Osteocyte (in vitro differentiated cells): ENCODE results near the gene EPHB2. TPM values are rescaled to one million over a fixed set of nuclear protein-coding genes. Genes with fewer than 3 reads are reported as not detected.
"Not testable (repeated sequence)": the region's sequence is repeated elsewhere in the genome, so short reads cannot be mapped to it uniquely, and the experiment has no call there.

Experiments
- DNase-seq: peaks from one replicate; pipeline ENCODE4 v3.0.0; 2021; ENCODE audit warnings: mixed read lengths; ENCODE audit not compliant: unreplicated experiment; ENCODE audit errors: extremely low spot score
- H3K27ac Mint-ChIP-seq: one replicate; pipeline ENCODE4 v1.8.0; 2021; ENCODE audit warnings: mild to moderate bottlenecking, mixed read lengths; ENCODE audit not compliant: unreplicated experiment
- H3K27me3 Mint-ChIP-seq: one replicate; pipeline ENCODE4 v1.8.0; 2021; ENCODE audit warnings: mixed read lengths; ENCODE audit not compliant: unreplicated experiment
- H3K36me3 Mint-ChIP-seq: one replicate; pipeline ENCODE4 v1.8.0; 2021; ENCODE audit warnings: mixed read lengths; ENCODE audit not compliant: unreplicated experiment
- H3K4me1 Mint-ChIP-seq: one replicate; pipeline ENCODE4 v1.8.0; 2021; ENCODE audit warnings: mixed read lengths; ENCODE audit not compliant: unreplicated experiment
- H3K4me3 Mint-ChIP-seq: one replicate; pipeline ENCODE4 v1.8.0; 2021; ENCODE audit warnings: mild to moderate bottlenecking, moderate library complexity, mixed read lengths; ENCODE audit not compliant: unreplicated experiment
- H3K9me3 Mint-ChIP-seq: one replicate; pipeline ENCODE4 v1.8.0; 2021; ENCODE audit warnings: mixed read lengths; ENCODE audit not compliant: unreplicated experiment
- CTCF ChIP-seq: fragments of 200-600 bp; sonication (generic); IDR thresholded peaks from 2 replicates; pipeline ENCODE4 v1.5.0; 2021; ENCODE audit warnings: antibody characterized with exemption, mild to moderate bottlenecking, moderate library complexity
- total RNA-seq: library from RNA; stranded (reverse); gene quantifications from 2 replicates; pipeline ENCODE4 v1.2.1, GENCODE V29; 2021

The EPHB2 gene
- total RNA-seq, 1 donor from 2014 or later, result 32.5 TPM

GRCh38 chr1:22674410-22674749 lies 36.3 kb upstream of the EPHB2 start:
- Mint-ChIP-seq H3K27me3 (peaks cover 50% of the 10 kb centered on the region), H3K9me3 (no peaks in the 10 kb centered on the region), H3K27ac (no peak overlapping the region), H3K4me1 (peaks cover 2% of the 10 kb centered on the region), H3K36me3 (no peaks in the 10 kb centered on the region), H3K4me3 (no peak overlapping the region)
- no peak for DNase-seq
- no peak for TF ChIP-seq CTCF

- not testable (repeated sequence) for H3K4me3 Mint-ChIP-seq, H3K4me1 Mint-ChIP-seq, H3K36me3 Mint-ChIP-seq, H3K9me3 Mint-ChIP-seq, H3K27ac Mint-ChIP-seq, DNase-seq
- peaks cover 35% of the 10 kb centered on the region for H3K27me3 Mint-ChIP-seq
Measured at GRCh38 chr1:22676151-22676550, 34.5 kb upstream of the EPHB2 start.

- Mint-ChIP-seq H3K36me3 (no peaks in the 10 kb centered on the region), H3K4me1 (peaks cover 2% of the 10 kb centered on the region), H3K27ac (no peak overlapping the region), H3K27me3 (peaks cover 30% of the 10 kb centered on the region), H3K4me3 (no peak overlapping the region), H3K9me3 (no peaks in the 10 kb centered on the region)
- TF ChIP-seq CTCF, result no peak
- DNase-seq, result no peak
Measured at GRCh38 chr1:22676916-22677583, 33.6 kb upstream of the EPHB2 start.

GRCh38 chr1:22677931-22678896 lies 32.4 kb upstream of the EPHB2 start:
- no peak for DNase-seq
- Mint-ChIP-seq H3K9me3 (no peaks in the 10 kb centered on the region), H3K4me3 (no peak overlapping the region), H3K36me3 (no peaks in the 10 kb centered on the region), H3K27me3 (peaks cover 27% of the 10 kb centered on the region), H3K27ac (no peak overlapping the region), H3K4me1 (peaks cover 2% of the 10 kb centered on the region)
- no peak for TF ChIP-seq CTCF

GRCh38 chr1:22680726-22681125 lies 29.9 kb upstream of the EPHB2 start:
- Mint-ChIP-seq H3K27me3 (peaks cover 38% of the 10 kb centered on the region), H3K27ac (no peak overlapping the region), H3K4me3 (no peak overlapping the region), H3K4me1 (no peaks in the 10 kb centered on the region), H3K36me3 (no peaks in the 10 kb centered on the region), H3K9me3 (no peaks in the 10 kb centered on the region)
- no peak for DNase-seq
- no peak for TF ChIP-seq CTCF
